ENCODE results near the gene IL1RL2.

The IL1RL2 gene

GRCh38 chr2:102158011-102158755 is 28.6 kb upstream of the IL1RL2 start:
- no peak for DNase-seq (ENCODE audit: low spot score)

GRCh38 chr2:102159295-102159694 is 27.5 kb upstream of the IL1RL2 start:
- no peak for DNase-seq (ENCODE audit: low spot score)

GRCh38 chr2:102166189-102166845 is 20.5 kb upstream of the IL1RL2 start:
- DNase-seq (ENCODE audit: low spot score) = no peak

GRCh38 chr2:102168026-102168771 is 18.6 kb upstream of the IL1RL2 start:
- DNase-seq (ENCODE audit: low spot score) = no peak

- no peak for DNase-seq (ENCODE audit: low spot score)
These were observed 14.9 kb upstream of the IL1RL2 start for GRCh38 chr2:102171946-102172345.

- DNase-seq (ENCODE audit: low spot score) = no peak
These were observed 14.1 kb upstream of the IL1RL2 start for GRCh38 chr2:102172745-102173144.

- no peak for DNase-seq (ENCODE audit: low spot score)
These were observed 10.7 kb upstream of the IL1RL2 start for GRCh38 chr2:102176172-102176571.

- DNase-seq (ENCODE audit: low spot score) = no peak
These were observed 8.9 kb upstream of the IL1RL2 start for GRCh38 chr2:102177814-102178478.

- no peak for DNase-seq (ENCODE audit: low spot score)
These were observed 7.8 kb upstream of the IL1RL2 start for GRCh38 chr2:102179061-102179460.

GRCh38 chr2:102179788-102180686 is 6.8 kb upstream of the IL1RL2 start:
- no peak for DNase-seq (ENCODE audit: low spot score)

- DNase-seq (ENCODE audit: low spot score) = no peak
These were observed 6.2 kb upstream of the IL1RL2 start for GRCh38 chr2:102180687-102180999.

- DNase-seq (ENCODE audit: low spot score) = no peak
These were observed 5.4 kb upstream of the IL1RL2 start for GRCh38 chr2:102181376-102181775.

- no peak for DNase-seq (ENCODE audit: low spot score)
These were observed 4.7 kb upstream of the IL1RL2 start for GRCh38 chr2:102181919-102182635.

- DNase-seq (ENCODE audit: low spot score) = no peak
These were observed 2.8 kb upstream of the IL1RL2 start for GRCh38 chr2:102184018-102184417.

- no peak for DNase-seq (ENCODE audit: low spot score)
These were observed 2.3 kb upstream of the IL1RL2 start for GRCh38 chr2:102184568-102184967.

- DNase-seq (ENCODE audit: low spot score) = peak; percentile 51
These were observed 1.5 kb upstream of the IL1RL2 start for GRCh38 chr2:102185347-102185746.

GRCh38 chr2:102187496-102188150 is 800 bp downstream of the IL1RL2 start:
- no peak for DNase-seq (ENCODE audit: low spot score)

GRCh38 chr2:102190430-102191107 is 3.7 kb downstream of the IL1RL2 start:
- no peak for DNase-seq (ENCODE audit: low spot score)

- no peak for DNase-seq (ENCODE audit: low spot score)
These were observed 4.7 kb downstream of the IL1RL2 start for GRCh38 chr2:102191501-102191900.

GRCh38 chr2:102193074-102193473 is 6.3 kb downstream of the IL1RL2 start:
- DNase-seq (ENCODE audit: low spot score) = no peak

Data from COLO829 (cell line).